Breast epithelium (tissue), 4 donors: ENCODE data around the gene KEAP1. TPM values are rescaled to one million over a fixed set of nuclear protein-coding genes. Genes with fewer than 3 reads are reported as not detected.
A peak's percentile ranks its signal among the peaks of the same experiment; 100 is the strongest.

Source experiments
- DNase-seq, 2 donors: peaks; one replicate each; pipeline ENCODE4 v3.0.0-alpha.2; 2019; ENCODE audit warnings: low spot score in 2 of 2
- H3K27ac ChIP-seq, 2 donors: fragments of 200-600 bp; sonication (generic) in 1 of 2; one replicate each; pipeline ENCODE4 v1.5.1; 2016 to 2019; ENCODE audit warnings: mild to moderate bottlenecking in 1 of 2
- H3K27me3 ChIP-seq, 2 donors: fragments of 200-600 bp; sonication (generic) in 1 of 2; one replicate each; pipeline versions ENCODE4 v1.5.1 to v1.6.0; 2017 to 2019; ENCODE audit warnings: control low read depth in 1 of 2, mild to moderate bottlenecking in 1 of 2
- H3K36me3 ChIP-seq: fragments of 200-600 bp; one replicate; pipeline ENCODE4 v1.5.1; 2019
- H3K4me1 ChIP-seq, 2 donors: fragments of 200-600 bp; sonication (generic); one replicate each; pipeline ENCODE4 v1.5.1; 2016 to 2019; ENCODE audit warnings: control low read depth in 1 of 2
- H3K4me3 ChIP-seq, 3 donors: fragments of 200-600 bp; sonication (generic); 1 replicate in 2 of 3; 2 replicates in 1 of 3; pipeline ENCODE4 v1.5.1; 2016 to 2019; ENCODE audit warnings: mild to moderate bottlenecking in 3 of 3, moderate library complexity in 2 of 3
- H3K9me3 ChIP-seq, 2 donors: fragments of 200-600 bp; sonication (generic) in 1 of 2; one replicate each; pipeline ENCODE4 v1.5.1; 2016 to 2019; ENCODE audit warnings: control low read depth in 1 of 2
- CTCF ChIP-seq, 3 donors: fragments of 450-650 bp; IDR thresholded peaks; one replicate each; pipeline ENCODE4 v1.5.1; 2016 to 2017; ENCODE audit warnings: antibody characterized with exemption in 3 of 3, mild to moderate bottlenecking in 3 of 3, moderate library complexity in 3 of 3
- POLR2A ChIP-seq: fragments of 450-650 bp; IDR thresholded peaks from one replicate; pipeline ENCODE4 v1.6.1; 2016; ENCODE audit warnings: antibody characterized with exemption, mild to moderate bottlenecking, moderate library complexity
- POLR2AphosphoS5 ChIP-seq, 3 donors: sonication (generic); formaldehyde crosslinking; IDR thresholded peaks; one replicate each; pipeline ENCODE4 v1.6.1; 2017; ENCODE audit warnings: antibody characterized with exemption in 3 of 3
- intact Hi-C: fragments of 100-400 bp; cut with DNase I; formaldehyde crosslinking; loops from one replicate; pipeline ENCODE4 v1.15.1; 2023; ENCODE audit warnings: low total_unique reads
- total RNA-seq, 3 donors: library from RNA; depleted of rRNA; stranded (reverse); fragments of >200 nt; gene quantifications; one replicate each; pipeline ENCODE4 v1.1.0, GENCODE V29; 2016

KEAP1 gene
- total RNA-seq, 3 donors from 2014 or later, result 52.8 to 53.6 (median 53.6) TPM

- Histone ChIP-seq H3K4me1 (peaks cover 0 to 4% of the 10 kb centered on the region in 2 donors), H3K27me3 (peaks cover 0 to 17% of the 10 kb centered on the region in 2 donors), H3K36me3 (no peaks in the 10 kb centered on the region), H3K4me3 (no peak overlapping the region), H3K27ac (peak overlapping the region in 1 of 2 donors; percentile 9), H3K9me3 (no peaks in the 10 kb centered on the region)
- no peak for DNase-seq
- intact Hi-C loops, result no loop called here
- TF ChIP-seq POLR2A (no peak), CTCF (IDR thresholded peaks at IDR 0.05) (peak; percentile 30 to 56 (median 34))
These were observed 7.2 kb upstream of the KEAP1 start for GRCh38 chr19:10510301-10510802.

GRCh38 chr19:10508707-10509106 is 5.6 kb upstream of the KEAP1 start:
- intact Hi-C loops, result no loop called here
- H3K27me3 ChIP-seq, result peaks cover 0 to 5% of the 10 kb centered on the region in 2 donors
- no peaks in the 10 kb centered on the region for H3K9me3 ChIP-seq
- no peak for DNase-seq
- no peak overlapping the region for H3K27ac ChIP-seq
- no peak overlapping the region for H3K4me3 ChIP-seq
- H3K4me1 ChIP-seq, result peaks cover 0 to 4% of the 10 kb centered on the region in 2 donors
- no peak for TF ChIP-seq CTCF (IDR thresholded peaks at IDR 0.05)
- H3K36me3 ChIP-seq, result no peaks in the 10 kb centered on the region

GRCh38 chr19:10508036-10508435 is 4.9 kb upstream of the KEAP1 start:
- H3K36me3 ChIP-seq, result no peaks in the 10 kb centered on the region
- DNase-seq, result no peak
- H3K9me3 ChIP-seq, result no peaks in the 10 kb centered on the region
- intact Hi-C loops, result no loop called here
- no peak overlapping the region for H3K4me3 ChIP-seq
- H3K27me3 ChIP-seq, result peaks cover 0 to 1% of the 10 kb centered on the region in 2 donors
- TF ChIP-seq CTCF (IDR thresholded peaks at IDR 0.05), result no peak
- no peak for TF ChIP-seq POLR2AphosphoS5 (IDR thresholded peaks at IDR 0.05)
- no peak for TF ChIP-seq POLR2A
- H3K27ac ChIP-seq, result no peak overlapping the region
- H3K4me1 ChIP-seq, result peaks cover 0 to 4% of the 10 kb centered on the region in 2 donors

GRCh38 chr19:10505583-10506229 is 2.5 kb upstream of the KEAP1 start:
- Histone ChIP-seq H3K9me3 (no peaks in the 10 kb centered on the region), H3K4me3 (no peak overlapping the region), H3K36me3 (no peaks in the 10 kb centered on the region), H3K4me1 (peaks cover 0 to 4% of the 10 kb centered on the region in 2 donors), H3K27ac (no peak overlapping the region), H3K27me3 (no peaks in the 10 kb centered on the region)
- TF ChIP-seq POLR2A (no peak), POLR2AphosphoS5 (IDR thresholded peaks at IDR 0.05) (no peak), CTCF (IDR thresholded peaks at IDR 0.05) (peak; percentile 68 to 80 (median 71))
- DNase-seq, result peak; percentile 53 to 81
- intact Hi-C loops, result no loop called here

- peak; percentile 85 to 89 for DNase-seq
- no peaks in the 10 kb centered on the region for H3K27me3 ChIP-seq
- H3K36me3 ChIP-seq, result no peaks in the 10 kb centered on the region
- TF ChIP-seq CTCF (IDR thresholded peaks at IDR 0.05) (peak in 2 of 3 donors; percentile 4 to 9), POLR2A (no peak), POLR2AphosphoS5 (IDR thresholded peaks at IDR 0.05) (peak; percentile 32 to 74 (median 44))
- H3K27ac ChIP-seq, result peak overlapping the region; percentile 95 to 97
- peaks cover 0 to 4% of the 10 kb centered on the region in 2 donors for H3K4me1 ChIP-seq
- H3K4me3 ChIP-seq, result peak overlapping the region; percentile 82 to 98 (median 87)
- no peaks in the 10 kb centered on the region for H3K9me3 ChIP-seq
- intact Hi-C loops, result no loop called here
These were observed 593 bp downstream of the KEAP1 start for GRCh38 chr19:10502524-10503001.
